GM20000 (cell line): ENCODE results near the gene RABIF.

Source experiments
- DNase-seq: peaks from one replicate; pipeline ENCODE4 v3.0.0; 2012; ENCODE audit warnings: low spot score
- TF ChIP-seq, protein P1 (sequence below): IDR thresholded peaks from 2 replicates; pipeline ENCODE4 v1.5.1; 2012; ENCODE audit warnings: mild to moderate bottlenecking, control low read depth; ENCODE audit errors: extremely low read depth, missing control alignments

Gene RABIF

DNA sequence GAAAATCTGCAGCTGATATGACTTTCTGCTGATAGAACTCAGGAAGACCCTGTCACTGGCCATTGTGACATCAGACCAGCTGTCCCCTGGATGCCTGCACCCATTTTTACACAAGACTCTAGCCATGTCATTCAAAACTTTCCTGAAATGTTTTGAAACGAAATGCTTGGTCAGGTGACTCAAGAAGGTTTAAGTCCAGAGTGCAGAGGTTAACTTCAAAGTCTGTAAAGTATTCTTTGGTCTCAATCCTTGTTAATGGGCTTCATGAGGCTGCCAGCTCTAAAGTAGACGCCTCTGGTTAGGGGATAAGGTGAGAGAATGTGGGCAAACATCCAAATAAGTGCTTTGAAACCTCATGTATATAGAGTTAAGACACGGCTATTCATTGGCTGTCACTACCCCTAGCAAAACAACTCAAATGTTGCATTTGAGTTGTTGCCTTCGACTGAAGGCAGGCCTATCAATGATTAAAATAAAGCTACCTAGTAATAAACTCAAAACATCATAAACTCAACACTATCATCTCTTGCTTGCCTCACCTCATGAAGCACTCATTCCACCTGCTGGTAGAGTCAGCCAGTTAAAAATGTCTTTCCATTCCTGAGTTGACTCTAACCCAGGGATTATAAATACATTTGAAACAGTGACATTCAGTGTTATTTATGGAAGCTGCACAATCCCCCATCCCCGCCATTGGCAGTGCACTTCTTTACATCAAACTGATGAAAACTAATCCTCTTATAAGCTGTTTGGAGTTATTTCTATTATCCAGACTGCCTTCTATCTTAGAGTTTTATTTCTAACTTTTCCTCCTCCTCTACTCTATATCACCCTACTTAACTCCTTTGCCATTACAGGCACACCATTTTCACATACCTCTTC lies 26.0 kb downstream of the RABIF start:
- no peak for DNase-seq
- TF ChIP-seq, protein P1, sequence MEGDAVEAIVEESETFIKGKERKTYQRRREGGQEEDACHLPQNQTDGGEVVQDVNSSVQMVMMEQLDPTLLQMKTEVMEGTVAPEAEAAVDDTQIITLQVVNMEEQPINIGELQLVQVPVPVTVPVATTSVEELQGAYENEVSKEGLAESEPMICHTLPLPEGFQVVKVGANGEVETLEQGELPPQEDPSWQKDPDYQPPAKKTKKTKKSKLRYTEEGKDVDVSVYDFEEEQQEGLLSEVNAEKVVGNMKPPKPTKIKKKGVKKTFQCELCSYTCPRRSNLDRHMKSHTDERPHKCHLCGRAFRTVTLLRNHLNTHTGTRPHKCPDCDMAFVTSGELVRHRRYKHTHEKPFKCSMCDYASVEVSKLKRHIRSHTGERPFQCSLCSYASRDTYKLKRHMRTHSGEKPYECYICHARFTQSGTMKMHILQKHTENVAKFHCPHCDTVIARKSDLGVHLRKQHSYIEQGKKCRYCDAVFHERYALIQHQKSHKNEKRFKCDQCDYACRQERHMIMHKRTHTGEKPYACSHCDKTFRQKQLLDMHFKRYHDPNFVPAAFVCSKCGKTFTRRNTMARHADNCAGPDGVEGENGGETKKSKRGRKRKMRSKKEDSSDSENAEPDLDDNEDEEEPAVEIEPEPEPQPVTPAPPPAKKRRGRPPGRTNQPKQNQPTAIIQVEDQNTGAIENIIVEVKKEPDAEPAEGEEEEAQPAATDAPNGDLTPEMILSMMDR: no peak

DNA sequence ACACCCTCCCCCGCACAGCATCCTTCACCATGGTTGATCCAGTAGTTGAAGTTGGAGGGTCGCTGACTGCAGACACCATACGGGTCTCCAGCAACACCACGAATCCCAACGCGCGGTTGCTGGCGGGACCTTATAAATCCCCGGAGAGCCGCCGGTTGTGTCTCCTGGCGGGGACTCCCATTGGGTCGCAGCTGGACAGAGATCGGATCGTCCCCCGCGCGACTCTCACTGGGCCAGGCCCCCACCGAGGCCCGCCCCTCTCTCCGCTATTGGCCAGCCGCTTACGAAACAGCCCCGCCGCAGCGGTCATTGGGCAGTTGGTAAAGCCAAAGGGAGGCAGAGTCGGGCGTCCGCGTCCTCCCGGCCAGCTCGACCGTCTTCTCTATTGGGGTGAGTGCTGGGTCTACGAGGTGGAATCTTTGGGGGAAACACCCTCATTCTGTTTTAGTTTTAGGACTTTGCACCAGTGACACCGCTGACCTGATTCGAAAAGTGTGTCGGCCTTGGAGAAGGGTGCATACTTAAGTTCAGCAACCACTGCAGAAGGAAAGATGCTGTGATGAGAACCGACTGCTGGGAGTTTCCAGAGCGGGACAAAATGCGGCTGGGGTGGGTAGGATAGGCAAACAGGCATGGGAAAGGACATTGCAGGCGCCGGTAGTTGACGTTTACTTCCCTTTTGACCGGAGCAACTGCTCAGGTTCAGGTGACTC lies 27.4 kb downstream of the RABIF start:
- TF ChIP-seq, protein P1: no peak
- DNase-seq: peak; percentile 90

DNA sequence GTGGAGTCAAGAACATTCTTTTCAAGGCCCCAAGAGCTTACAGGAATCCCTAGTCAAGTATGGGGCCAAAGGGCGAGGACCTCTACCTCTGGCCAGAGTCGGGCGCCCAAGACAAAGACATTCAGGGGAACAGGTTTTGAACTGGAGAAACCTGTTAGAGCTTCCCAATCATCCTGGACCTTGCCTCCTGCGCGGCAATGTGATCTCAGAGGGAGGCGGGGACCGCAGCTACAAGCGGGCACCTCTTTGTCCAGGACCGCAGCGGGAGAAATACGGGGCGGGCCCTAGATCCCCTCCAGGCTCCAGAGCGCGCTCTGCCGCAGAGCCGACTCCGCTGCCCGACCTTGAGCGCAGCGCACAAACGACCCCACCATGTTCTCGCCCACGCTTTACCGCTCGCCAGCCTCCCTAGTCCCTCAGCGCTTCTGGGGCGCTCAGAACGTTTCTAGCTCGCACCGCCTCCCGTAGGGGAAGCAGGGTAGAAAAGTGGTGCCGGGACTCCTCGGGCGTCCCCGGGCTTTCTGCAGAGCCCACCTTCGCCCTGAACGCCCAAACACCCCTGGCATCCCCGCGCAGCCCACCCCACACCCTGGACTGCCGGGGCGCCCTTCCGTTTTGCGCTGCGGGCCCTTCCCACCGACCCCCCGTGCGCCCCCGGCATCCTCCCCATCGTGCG lies 28.1 kb downstream of the RABIF start:
- TF ChIP-seq, protein P1: no peak
- peak; percentile 46 for DNase-seq

DNA sequence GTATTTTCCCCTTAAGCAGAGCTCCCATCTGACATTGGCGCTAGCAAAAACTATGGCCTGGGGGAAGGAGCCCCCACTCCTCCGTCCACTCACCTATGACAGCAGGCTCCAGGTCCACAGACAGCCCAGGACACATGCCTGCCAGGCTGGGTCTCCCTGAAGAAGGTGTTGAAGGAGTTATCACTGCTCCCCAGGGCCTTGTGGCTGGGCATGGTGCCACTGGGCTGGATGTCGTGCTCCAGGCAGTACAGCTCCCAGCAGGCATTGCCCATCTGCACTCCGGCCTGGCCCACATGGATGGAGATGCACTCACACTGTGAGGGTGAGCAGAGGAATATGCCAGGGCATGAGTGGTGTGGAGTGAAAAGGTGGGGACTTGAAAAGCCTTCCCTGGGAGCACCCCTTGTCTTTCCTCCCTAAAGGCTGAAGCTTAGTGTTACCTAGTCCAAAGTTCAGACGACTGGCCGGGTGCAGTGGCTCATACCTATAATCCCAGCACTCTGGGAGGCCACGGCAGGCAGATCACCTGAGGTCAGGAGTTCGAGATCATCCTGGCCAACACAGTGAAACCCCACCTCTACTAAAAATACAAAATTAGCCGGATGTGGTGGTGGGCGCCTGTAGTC lies 30.0 kb downstream of the RABIF start:
- TF ChIP-seq, protein P1: no peak
- no peak for DNase-seq

DNA sequence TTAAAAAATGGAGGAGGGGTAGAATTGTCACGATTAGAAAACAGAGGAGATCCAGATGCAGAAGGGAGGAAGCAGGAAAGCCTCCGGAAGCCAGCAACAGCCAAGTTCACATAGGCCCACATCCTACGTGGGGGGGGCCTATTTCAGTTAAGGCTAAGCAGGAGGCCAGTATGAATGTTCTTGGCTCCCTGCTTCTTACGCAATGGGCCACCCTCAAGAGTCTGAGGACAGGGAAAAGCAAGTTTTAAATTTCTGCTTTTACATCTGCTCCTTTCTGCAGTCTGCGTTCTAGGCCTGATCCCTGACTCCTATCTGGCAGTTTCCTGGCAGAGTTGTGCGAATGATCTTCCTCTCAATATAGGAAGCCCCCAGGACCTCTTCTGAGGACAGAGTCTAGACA lies 30.6 kb downstream of the RABIF start:
- TF ChIP-seq, protein P1: no peak
- DNase-seq: no peak

DNA sequence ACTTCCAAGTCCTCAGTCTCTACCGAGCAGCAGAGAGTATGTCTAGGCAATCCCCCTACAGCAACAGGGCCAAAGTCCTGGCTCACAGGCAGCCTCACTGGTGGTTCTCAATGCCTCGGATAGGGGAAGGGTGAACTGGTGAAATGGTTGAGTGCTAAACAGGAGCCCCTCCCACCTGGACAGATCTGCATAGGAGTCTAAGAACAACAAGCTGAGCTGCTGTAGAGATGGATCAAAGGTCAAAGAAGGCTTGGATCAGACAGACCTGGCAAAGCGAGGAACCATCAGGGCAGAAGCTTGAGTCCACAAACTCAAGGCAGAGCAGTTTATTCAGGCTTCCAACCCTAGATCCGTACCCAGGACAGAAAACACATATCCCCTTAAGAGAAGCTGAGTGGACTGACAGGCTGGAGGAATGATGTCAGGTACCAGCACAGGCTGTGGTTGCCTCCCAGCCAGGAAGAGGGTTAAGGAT lies 31.8 kb downstream of the RABIF start:
- DNase-seq: no peak
- TF ChIP-seq, protein P1: no peak
